CD4-positive, alpha-beta T cell (primary cell): ENCODE results near the gene ZBTB24. TPM values are rescaled to one million over a fixed set of nuclear protein-coding genes. Genes with fewer than 3 reads are reported as not detected.

Experiments
- ATAC-seq: fragments of 200-7000 bp; cut with Tn5 transposase; one replicate; pipeline ENCODE4 v1.10.0; 2022; ENCODE audit warnings: mild to moderate bottlenecking; ENCODE audit not compliant: poor library complexity
- CTCF ChIA-PET: fragments of 350-600 bp; sonication (Branson Sonifier 250); formaldehyde crosslinking; loops from one replicate; lab custom pipeline; 2021; ENCODE audit warnings: antibody characterized with exemption, inconsistent platforms; lab: Charles Lee
- POLR2A ChIA-PET: fragments of 350-600 bp; sonication (Branson Sonifier 250); formaldehyde crosslinking; loops from one replicate; lab custom pipeline; 2021; ENCODE audit warnings: antibody characterized with exemption, inconsistent platforms; lab: Charles Lee
- DNase-seq, 14 experiments: peaks; one replicate each; pipeline ENCODE4 v3.0.0-alpha.2; 2013 to 2020; ENCODE audit warnings: mixed read lengths in 2 of 14
- H3K27ac ChIP-seq, 2 donors: one replicate each; pipeline versions ENCODE4 v1.5.1 to v1.7.0; 2013; ENCODE audit warnings: low read length in 2 of 2, low read depth in 1 of 2, mild to moderate bottlenecking in 1 of 2
- H3K27me3 ChIP-seq, 2 experiments: 1 replicate in 1 of 2; 2 replicates in 1 of 2; pipeline versions ENCODE4 v1.6.1 to v1.7.0; 2013; ENCODE audit warnings: low read length in 2 of 2, control low read depth in 1 of 2, mild to moderate bottlenecking in 1 of 2, moderate library complexity in 1 of 2; ENCODE audit not compliant: insufficient read depth in 2 of 2, control insufficient read depth in 1 of 2
- H3K36me3 ChIP-seq: one replicate; pipeline ENCODE4 v1.6.1; 2013; ENCODE audit warnings: low read length, control low read depth; ENCODE audit not compliant: insufficient read depth
- H3K4me1 ChIP-seq: one replicate; pipeline ENCODE4 v1.6.1; 2013; ENCODE audit warnings: low read length, control low read depth; ENCODE audit not compliant: insufficient read depth
- H3K4me3 ChIP-seq: one replicate; pipeline ENCODE4 v1.5.1; 2013; ENCODE audit warnings: mild to moderate bottlenecking, low read length, moderate library complexity
- H3K9me3 ChIP-seq, 2 experiments: 1 replicate in 1 of 2; 2 replicates in 1 of 2; pipeline versions ENCODE4 v1.6.1 to v1.7.0; 2013; ENCODE audit warnings: low read length in 2 of 2, mild to moderate bottlenecking in 2 of 2, control low read depth in 1 of 2, moderate library complexity in 1 of 2; ENCODE audit not compliant: control insufficient read depth in 1 of 2, insufficient read depth in 1 of 2
- H3K27ac Mint-ChIP-seq: one replicate; pipeline ENCODE4 v1.8.0; 2020; ENCODE audit warnings: mixed read lengths
- H3K27me3 Mint-ChIP-seq: one replicate; pipeline ENCODE4 v1.8.0; 2021; ENCODE audit warnings: mixed read lengths
- H3K36me3 Mint-ChIP-seq: one replicate; pipeline ENCODE4 v1.8.0; 2021; ENCODE audit warnings: low read depth, mixed read lengths
- H3K4me1 Mint-ChIP-seq: one replicate; pipeline ENCODE4 v1.8.0; 2021; ENCODE audit warnings: low read depth, mixed read lengths
- H3K4me3 Mint-ChIP-seq: one replicate; pipeline ENCODE4 v1.8.0; 2020; ENCODE audit warnings: mild to moderate bottlenecking, mixed read lengths
- H3K9me3 Mint-ChIP-seq: one replicate; pipeline ENCODE4 v1.8.0; 2020; ENCODE audit warnings: mixed read lengths
- CTCF ChIP-seq: fragments of 200-600 bp; IDR thresholded peaks from one replicate; pipeline ENCODE4 v1.8.0; 2022; ENCODE audit warnings: antibody characterized with exemption, mild to moderate bottlenecking
- intact Hi-C, 2 experiments: fragments of 100-400 bp; cut with DNase I in 1 of 2; cut with micrococcal nuclease in 1 of 2; formaldehyde crosslinking; loops; one replicate each; pipeline versions ENCODE4 v1.15.1 to v1.9.0; 2023 to 2025; cut with DNase I, micrococcal nuclease
- total RNA-seq, 174 experiments: library from RNA in 2 of 174; stranded (reverse) in 2 of 174; gene quantifications; one replicate each; pipeline ENCODE4 v1.2.3 and lab custom pipeline; 2021 to 2026

ZBTB24 gene
- total RNA-seq, 2 experiments from 2014 or later: 10.4 to 10.5 TPM

GRCh38 chr6:109456710-109457561 is 26.1 kb downstream of the ZBTB24 start:
- peak overlapping the region in 1 of 2 donors; percentile 22 for H3K27ac ChIP-seq
- no peak overlapping the region for H3K4me3 ChIP-seq
- H3K36me3 ChIP-seq: peaks cover 21% of the 10 kb centered on the region
- H3K4me1 Mint-ChIP-seq: peaks cover 60% of the 10 kb centered on the region
- peaks cover 64% of the 10 kb centered on the region for H3K4me1 ChIP-seq
- no peaks in the 10 kb centered on the region for H3K27me3 Mint-ChIP-seq
- peak in 1 of 14 experiments; percentile 39 for DNase-seq
- peak overlapping the region; percentile 84 for H3K4me3 Mint-ChIP-seq
- peak overlapping the region; percentile 31 for H3K27ac Mint-ChIP-seq
- CTCF ChIA-PET: interaction anchor here (0.8 to 5.8 kb wide), 4 partner anchors 15 to 74 kb away, joined by 3 to 42 read pairs (median 8); partner anchors contain the start of genes CD164, PPIL6 and SMPD2
- intact Hi-C loops: loop anchor here (10.0 kb wide), 2 partner anchors 238 to 1628 kb away; partner anchors contain the start of genes AK9 (in 1 of the 2), FIG4 (in 1 of the 2) and SLC16A10 (in 1 of the 2)
- no peak for ATAC-seq
- no peaks in the 10 kb centered on the region for H3K27me3 ChIP-seq
- H3K36me3 Mint-ChIP-seq: peaks cover 29% of the 10 kb centered on the region
- POLR2A ChIA-PET: interaction anchor here (0.6 to 9.5 kb wide), 9 partner anchors 14 to 1358 kb away, joined by 3 to 137 read pairs (median 6); partner anchors contain the start of genes CD164, CDK19, PPIL6 and SMPD2
- no peaks in the 10 kb centered on the region for H3K9me3 ChIP-seq
- TF ChIP-seq CTCF: no peak
- H3K9me3 Mint-ChIP-seq: no peaks in the 10 kb centered on the region

- H3K4me3 ChIP-seq: peak overlapping the region; percentile 97
- no peaks in the 10 kb centered on the region for H3K9me3 Mint-ChIP-seq
- no peak for ATAC-seq
These were observed 26.9 kb downstream of the ZBTB24 start for GRCh38 chr6:109456111-109456583.

More at GRCh38 chr6:109456111-109456583, 26.9 kb downstream of the ZBTB24 start:
- intact Hi-C loops: loop anchor here (10.0 kb wide), 2 partner anchors 239 to 1629 kb away; partner anchors contain the start of genes AK9 (in 1 of the 2), FIG4 (in 1 of the 2) and SLC16A10 (in 1 of the 2)
- Histone ChIP-seq H3K4me1 (peaks cover 70% of the 10 kb centered on the region), H3K27ac (peak overlapping the region; percentile 28 to 61), H3K9me3 (no peaks in the 10 kb centered on the region), H3K36me3 (peaks cover 21% of the 10 kb centered on the region), H3K27me3 (no peaks in the 10 kb centered on the region)
- Mint-ChIP-seq H3K27ac (peak overlapping the region; percentile 31), H3K27me3 (no peaks in the 10 kb centered on the region), H3K4me3 (peak overlapping the region; percentile 84), H3K36me3 (peaks cover 28% of the 10 kb centered on the region), H3K4me1 (peaks cover 62% of the 10 kb centered on the region)
- POLR2A ChIA-PET: interaction anchor here (1.1 to 9.5 kb wide), 7 partner anchors 9 to 897 kb away, joined by 3 to 137 read pairs (median 11); partner anchors contain the start of genes CD164, PPIL6, SESN1 and SMPD2
- no peak for TF ChIP-seq CTCF
- CTCF ChIA-PET: interaction anchor here (0.6 to 5.8 kb wide), 5 partner anchors 8 to 73 kb away, joined by 3 to 42 read pairs (median 3); partner anchors contain the start of genes CD164, PPIL6 and SMPD2
- no peak for DNase-seq
